GM18517 (cell line): Measurements from ENCODE around the gene VPS9D1.
"Not testable (repeated sequence)": the region's sequence is repeated elsewhere in the genome, so short reads cannot be mapped to it uniquely, and the experiment has no call there.

Experiments used
- ATAC-seq: cut with Tn5 transposase; IDR thresholded peaks from one replicate; pipeline ENCODE4 v1.9.1; 2021; ENCODE audit warnings: mild to moderate bottlenecking, moderate library complexity; ENCODE audit not compliant: unreplicated experiment

Gene VPS9D1

DNA sequence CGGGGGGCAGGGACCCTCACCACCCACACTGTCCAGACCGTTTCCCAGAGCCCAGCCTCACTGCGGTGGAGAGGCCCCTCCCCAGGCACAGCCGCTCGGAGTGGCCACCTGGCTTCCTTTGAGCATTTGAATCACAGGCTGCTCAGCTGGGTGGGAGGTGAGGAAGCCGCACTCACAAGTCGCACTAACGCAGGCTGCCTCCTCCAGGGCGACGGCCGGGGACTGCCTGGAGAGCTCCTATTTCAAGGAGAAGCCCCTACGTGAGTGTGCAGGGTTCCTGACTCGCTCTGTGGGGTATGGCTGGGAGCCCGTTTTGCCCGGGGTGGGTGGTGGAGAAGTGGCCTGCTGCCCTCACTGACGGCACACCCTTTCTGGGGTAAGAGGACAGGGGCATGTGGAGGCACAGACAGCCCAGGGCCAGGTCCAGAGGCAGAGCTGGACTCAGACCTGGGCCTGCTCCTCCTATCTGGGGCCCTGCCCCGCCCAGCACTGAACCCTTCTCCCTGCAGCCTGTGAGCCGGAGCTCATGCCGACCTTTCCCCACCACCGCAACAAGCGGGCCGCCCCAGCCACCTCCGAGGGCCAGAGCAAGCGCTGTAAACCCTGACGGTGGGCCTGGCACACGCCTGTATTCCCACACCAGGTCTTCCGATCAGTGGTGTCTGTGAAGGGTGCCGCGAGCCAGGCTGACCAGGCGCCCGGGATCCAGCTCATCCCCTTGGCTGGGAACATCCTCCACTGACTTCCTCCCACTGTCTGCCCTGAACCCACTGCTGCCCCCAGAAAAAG is 25.4 kb downstream of the VPS9D1 start:
- no peak for ATAC-seq

- not testable (repeated sequence) for ATAC-seq
These were observed 26.0 kb downstream of the VPS9D1 start for GRCh38 chr16:89694784-89695085.

DNA sequence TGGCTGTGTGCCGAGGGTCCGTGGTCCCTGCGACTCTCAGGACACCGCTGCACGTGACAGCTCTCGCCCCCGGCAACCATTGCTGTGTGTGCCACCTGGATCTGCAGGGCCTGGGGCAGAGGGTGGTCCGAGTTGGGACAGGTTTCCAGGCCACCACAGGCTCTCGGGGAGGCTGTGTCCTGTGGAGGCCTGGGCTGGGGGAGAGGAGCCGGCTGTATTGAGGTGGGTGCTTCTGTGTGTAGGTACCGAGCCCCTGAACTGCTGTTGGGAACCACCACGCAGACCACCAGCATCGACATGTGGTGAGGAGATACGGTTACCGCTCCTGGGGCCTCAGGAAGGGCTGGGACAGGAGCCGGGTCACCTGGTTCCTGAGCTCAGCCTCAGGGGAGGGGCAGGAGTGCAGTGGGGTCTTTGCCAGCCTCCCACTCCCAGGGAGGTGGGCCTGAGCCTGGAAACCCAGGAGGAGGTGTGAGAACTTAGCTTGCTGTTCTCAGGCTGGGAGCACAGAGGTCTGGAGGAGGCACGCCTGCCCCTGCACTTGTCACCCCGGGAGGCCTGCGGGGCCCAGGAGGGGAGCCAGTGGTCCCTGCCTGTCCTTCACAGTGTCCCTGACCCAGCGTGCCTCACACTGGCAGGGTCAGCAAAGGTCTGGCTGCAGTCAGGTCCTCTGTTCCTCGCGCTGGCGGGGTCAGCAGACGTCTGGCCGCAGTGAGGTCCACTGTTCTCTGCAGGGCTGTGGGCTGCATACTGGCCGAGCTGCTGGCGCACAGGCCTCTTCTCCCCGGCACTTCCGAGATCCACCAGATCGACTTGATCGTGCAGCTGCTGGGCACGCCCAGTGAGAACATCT is 26.5 kb downstream of the VPS9D1 start:
- no peak for ATAC-seq

GRCh38 chr16:89693289-89693731 is 27.4 kb downstream of the VPS9D1 start:
- ATAC-seq: no peak

GRCh38 chr16:89691986-89692569 is 28.6 kb downstream of the VPS9D1 start:
- no peak for ATAC-seq

GRCh38 chr16:89691231-89691985 is 29.3 kb downstream of the VPS9D1 start:
- no peak for ATAC-seq

GRCh38 chr16:89690392-89690901 is 30.3 kb downstream of the VPS9D1 start:
- ATAC-seq: no peak

DNA sequence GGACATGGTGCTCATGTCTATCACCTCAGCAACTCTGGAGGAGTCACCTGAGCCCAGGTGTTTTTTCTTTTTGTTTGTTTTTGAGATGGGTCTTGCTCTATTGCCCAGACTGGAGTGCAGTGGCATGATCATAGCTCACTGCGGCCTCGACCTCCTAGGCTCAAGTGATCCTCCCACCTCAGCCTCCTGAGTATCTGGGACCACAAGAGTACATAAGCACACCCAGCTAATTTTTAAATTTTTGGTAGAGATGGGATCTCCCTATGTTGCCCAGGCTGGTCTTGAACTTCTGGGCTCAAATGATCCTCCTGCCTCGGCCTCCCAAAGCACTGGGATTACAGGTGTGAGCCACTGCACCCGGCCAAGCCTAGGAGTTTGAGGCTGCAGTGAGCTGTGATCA is 31.1 kb downstream of the VPS9D1 start:
- not testable (repeated sequence) for ATAC-seq

DNA sequence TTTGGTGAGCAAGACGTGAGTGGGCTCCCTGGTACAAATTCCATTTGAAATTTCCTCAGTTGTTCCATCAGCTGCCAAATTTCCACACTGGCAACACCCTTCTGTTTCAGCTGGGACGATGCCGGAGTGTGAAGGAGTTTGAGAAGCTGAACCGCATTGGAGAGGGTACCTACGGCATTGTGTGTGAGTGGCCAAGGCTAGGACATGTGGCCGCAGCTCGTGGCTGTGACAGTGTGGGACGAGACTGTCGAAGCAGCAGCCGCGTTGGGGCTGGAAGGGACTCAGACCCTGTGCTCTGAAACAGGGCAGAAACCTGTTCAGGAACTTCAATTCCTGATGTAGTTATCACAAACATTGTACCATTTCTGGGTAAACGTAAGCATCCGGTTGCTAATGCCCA is 31.6 kb downstream of the VPS9D1 start:
- ATAC-seq: no peak

- ATAC-seq: no peak
These were observed 32.3 kb downstream of the VPS9D1 start for GRCh38 chr16:89688395-89688794.

DNA sequence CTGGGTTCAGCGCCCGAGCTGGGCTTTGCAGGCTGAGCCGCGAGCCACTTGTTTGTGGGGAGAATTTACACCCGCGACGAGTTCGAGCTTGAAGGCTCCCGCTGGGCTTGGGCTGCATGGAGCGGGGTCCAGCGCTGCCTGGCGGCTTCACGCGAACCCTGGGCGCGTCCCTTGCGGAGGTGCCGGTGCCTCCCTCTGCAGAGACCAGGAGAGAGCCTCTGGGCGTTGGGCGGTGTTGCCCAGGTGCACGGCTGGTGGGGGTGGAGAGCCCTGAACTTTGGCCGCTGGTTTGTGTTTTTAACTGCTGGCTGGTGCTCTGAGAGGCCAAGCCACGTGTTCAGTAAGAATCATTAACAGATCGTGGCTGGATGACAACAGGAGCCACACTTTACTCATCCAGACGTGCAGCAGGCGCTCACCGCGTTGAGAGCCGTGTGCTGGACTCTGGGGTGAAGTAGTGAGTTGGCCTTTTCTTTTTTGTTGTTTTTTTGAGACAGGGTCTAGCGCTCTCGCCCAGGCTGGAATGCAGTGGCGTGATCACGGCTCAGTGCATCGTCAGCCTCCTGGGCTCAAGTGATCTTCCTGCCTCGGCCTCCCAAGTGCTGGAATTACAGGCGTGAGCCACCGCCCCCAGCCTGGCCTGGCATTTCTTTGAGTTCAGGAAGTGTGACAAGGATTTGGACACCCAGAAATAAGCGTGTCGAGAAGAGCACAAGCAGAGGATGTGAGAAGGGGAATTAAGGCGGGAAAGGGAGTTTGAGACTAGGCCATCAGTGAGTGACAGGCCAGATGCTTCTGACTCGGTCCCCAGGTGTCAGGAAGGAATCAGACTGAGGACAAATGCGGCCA is 33.4 kb downstream of the VPS9D1 start:
- ATAC-seq: peak; percentile 43

- peak; percentile 76 for ATAC-seq
These were observed 34.1 kb downstream of the VPS9D1 start, which contains the start of gene CDK10 for GRCh38 chr16:89686520-89687091. Gene CDK10, plus strand, starts transcription at chr16:89686689. Its CDS starts 22 bp downstream, at chr16:89686711.

DNA sequence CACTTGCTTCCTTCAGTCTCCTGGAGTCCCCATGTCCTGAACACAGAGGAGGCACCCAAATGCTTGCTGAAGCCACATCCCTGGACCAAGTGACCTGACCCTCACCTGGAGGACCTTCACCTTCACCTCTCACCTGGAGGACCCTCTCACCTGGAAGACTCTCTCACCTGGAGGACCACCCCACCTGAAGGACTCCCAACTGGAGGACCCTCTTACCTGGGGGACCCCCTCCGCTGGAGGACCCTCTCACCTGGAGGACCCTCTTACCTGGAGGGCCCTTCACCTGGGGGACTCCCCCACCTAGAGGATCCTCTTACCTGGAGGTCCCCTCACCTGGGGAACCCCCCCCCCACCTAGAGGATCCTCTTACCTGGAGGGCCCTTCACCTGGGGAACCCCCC is 34.8 kb downstream of the VPS9D1 start:
- no peak for ATAC-seq

GRCh38 chr16:89678258-89678657 is 42.4 kb downstream of the VPS9D1 start:
- no peak for ATAC-seq

DNA sequence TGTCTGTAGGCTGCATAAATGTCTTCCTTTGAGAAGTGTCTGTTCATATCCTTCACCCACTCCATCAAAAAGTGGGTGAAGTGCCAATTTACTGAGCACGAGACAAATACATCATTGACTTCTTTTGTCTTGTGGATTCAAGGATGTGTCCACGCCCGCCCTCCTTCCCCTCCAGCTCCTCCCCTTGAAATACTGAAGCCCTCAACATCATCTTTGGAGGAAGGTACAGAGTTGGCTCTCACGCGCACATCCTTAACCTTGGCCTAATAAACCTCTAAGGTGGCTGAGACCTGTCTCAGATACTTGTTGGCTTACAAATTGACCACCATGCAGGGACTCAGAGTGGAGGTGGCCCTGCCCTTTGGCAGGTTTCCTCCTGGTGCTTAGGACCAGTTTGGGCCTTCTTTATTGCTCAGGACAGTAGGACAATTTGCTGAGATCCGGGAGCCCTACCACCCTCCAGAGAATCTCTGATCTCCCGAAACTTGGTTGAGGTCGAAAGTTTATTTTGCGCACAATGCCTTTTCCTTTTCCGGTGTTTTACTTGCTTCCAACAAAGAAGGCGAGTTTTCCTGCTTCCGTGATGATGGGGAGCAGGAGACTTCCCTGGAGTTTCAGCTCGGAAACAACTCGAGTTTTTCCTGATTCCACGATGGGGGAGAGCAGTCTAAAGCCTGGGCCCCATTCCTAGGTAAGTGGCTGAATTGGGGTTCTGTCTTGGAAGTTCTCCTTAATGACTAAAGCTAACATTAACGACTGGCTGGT is 48.3 kb downstream of the VPS9D1 start:
- no peak for ATAC-seq

- ATAC-seq: not testable (repeated sequence)
These were observed 49.1 kb downstream of the VPS9D1 start for GRCh38 chr16:89671565-89671964.

DNA sequence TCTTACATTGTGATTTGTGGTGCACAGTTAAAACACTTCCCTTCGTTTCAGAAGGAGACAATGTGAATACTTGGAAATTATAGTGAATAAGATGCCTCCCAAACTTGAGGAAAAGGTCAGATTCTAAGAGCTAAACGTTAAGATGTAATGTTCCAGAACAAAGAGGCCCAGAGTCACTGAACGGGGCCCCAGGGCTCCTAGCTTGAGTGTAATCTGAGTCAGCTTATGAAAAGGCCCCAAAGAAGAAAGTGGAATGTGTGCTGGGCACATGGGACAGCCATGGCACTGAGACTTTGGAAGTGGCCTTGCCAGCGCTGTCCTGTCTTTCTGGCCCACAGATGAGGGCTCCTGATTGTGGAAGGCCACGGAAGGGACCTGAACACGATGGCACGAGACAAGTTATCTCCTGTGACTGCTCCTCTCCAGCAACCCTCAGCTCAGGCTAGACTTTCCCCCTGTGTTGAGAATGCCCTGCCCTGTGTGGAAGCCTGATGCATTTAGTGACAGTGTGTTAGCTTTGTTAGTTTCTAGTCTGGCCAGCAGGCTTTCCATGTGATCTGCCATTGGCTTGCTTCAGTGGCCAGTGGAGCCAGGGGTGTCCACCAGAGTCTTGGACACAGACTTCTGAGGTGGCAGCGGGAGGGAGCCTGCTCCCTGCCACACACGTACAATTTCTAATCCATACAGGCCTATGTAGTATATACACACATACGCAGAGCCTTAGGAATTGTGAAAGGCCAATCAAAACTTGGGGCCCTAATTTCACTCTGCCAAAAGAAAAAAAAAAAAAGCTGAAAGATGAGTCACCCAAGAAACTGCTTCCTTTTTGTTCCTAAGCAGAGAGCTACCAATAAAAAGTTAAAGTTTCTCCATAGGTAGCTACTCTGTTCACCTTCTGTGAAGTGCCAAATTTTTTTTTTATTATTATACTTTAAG is 49.9 kb downstream of the VPS9D1 start:
- ATAC-seq: no peak

GRCh38 chr16:89669755-89670154 is 50.9 kb downstream of the VPS9D1 start:
- no peak for ATAC-seq
